Measurements from ENCODE around the gene INPP1. TPM values are rescaled to one million over a fixed set of nuclear protein-coding genes. Genes with fewer than 3 reads are reported as not detected.

INPP1 gene
- polyA plus RNA-seq, 1 of the 3 experiments (the other 2 are of a cell fraction) = 6.4 TPM

DNA sequence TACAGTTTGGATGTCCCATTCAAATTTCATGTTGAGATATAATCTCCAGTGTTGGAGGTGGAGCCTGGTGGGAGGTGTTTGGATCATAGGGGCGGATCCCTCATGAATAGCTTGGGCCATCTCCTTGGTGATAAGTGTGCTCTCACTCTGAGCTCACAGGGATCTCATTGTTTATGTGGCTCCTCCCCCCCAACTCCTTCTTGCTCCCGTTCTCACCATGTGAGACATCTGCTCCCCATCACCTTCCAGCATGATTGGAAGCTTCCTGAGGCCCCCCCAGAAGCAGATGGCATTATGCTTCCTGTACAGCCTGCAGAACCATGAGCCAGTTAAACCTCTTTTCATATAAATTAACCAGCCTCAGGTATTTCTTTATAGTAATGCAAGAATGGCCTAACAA lies 3.0 kb upstream of the INPP1 start:
- DNase-seq = no peak
- no peaks in the 10 kb centered on the region for H3K27me3 ChIP-seq (ENCODE audit: insufficient read depth)
- TF ChIP-seq GABPA (IDR thresholded peaks at IDR 0.05; ENCODE audit: low read depth) (no peak), ELF1 (IDR thresholded peaks at IDR 0.05) (no peak)
- H2AFZ ChIP-seq (ENCODE audit: low read depth) = no peak overlapping the region
- H3K4me2 ChIP-seq = no peak overlapping the region
- H3K4me1 ChIP-seq (ENCODE audit: control insufficient read depth in 1 of 2, insufficient read depth in 2 of 2, low read depth in 1 of 2, low read length in 1 of 2) = peaks cover 4 to 9% of the 10 kb centered on the region in 2 experiments; a peak in 2 of 4 replicates
- H3K27ac ChIP-seq (ENCODE audit: low read depth in 2 of 2, low read length in 1 of 2) = no peak overlapping the region
- peaks cover 9% of the 10 kb centered on the region for H3F3A ChIP-seq (replicated peaks; ENCODE audit: insufficient read depth)
- WGBS (ENCODE audit: low lambda C conversion rate) = 72% methylated on average over 2 of the region's 2 CpGs
- H3K4me3 ChIP-seq (ENCODE audit: low read depth in 2 of 2, low read length in 1 of 2) = no peak overlapping the region
- no peak overlapping the region for H3K9ac ChIP-seq
- no peaks in the 10 kb centered on the region for H3K36me3 ChIP-seq (replicated peaks in 1 of 2; ENCODE audit: control insufficient read depth in 1 of 2, insufficient read depth in 2 of 2, low read length in 1 of 2)
- H3K79me2 ChIP-seq (ENCODE audit: insufficient read depth) = no peaks in the 10 kb centered on the region
- H4K20me1 ChIP-seq (ENCODE audit: insufficient read depth) = no peaks in the 10 kb centered on the region
- ChIA-PET CTCF (interaction anchor here (1.4 kb wide), 1 partner anchor 20 kb away, joined by 3 read pairs; no protein-coding TSS in a partner anchor), POLR2A (no interaction called here)
- no peaks in the 10 kb centered on the region for H3K9me3 ChIP-seq
- no peaks in the 10 kb centered on the region for H3K9me2 ChIP-seq

DNA sequence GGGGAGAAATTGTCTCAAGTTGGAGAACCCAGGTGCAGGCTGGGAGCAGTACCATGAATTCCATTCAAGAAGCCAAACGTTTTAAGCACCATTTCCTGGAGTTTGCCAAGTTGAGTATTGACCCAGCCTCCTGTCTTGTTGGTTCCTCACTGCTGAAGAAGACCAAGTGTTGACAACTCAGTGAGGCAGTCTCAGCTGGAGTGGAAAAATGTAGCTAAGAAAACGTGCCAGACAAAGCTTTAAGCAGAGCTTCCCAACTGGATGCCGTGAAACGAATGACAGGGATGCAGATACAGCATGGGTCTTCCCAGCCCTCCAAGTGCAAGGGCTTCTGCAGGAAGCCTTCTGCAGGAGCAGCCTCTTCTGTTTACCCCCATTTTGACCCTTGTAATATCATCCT lies 778 bp upstream of the INPP1 start:
- no peak for TF ChIP-seq FOXJ3 (CRISPR knock-in tag; IDR thresholded peaks at IDR 0.05)
- TF ChIP-seq GABPA (IDR thresholded peaks at IDR 0.05; ENCODE audit: low read depth) = no peak
- TF ChIP-seq, protein P1, sequence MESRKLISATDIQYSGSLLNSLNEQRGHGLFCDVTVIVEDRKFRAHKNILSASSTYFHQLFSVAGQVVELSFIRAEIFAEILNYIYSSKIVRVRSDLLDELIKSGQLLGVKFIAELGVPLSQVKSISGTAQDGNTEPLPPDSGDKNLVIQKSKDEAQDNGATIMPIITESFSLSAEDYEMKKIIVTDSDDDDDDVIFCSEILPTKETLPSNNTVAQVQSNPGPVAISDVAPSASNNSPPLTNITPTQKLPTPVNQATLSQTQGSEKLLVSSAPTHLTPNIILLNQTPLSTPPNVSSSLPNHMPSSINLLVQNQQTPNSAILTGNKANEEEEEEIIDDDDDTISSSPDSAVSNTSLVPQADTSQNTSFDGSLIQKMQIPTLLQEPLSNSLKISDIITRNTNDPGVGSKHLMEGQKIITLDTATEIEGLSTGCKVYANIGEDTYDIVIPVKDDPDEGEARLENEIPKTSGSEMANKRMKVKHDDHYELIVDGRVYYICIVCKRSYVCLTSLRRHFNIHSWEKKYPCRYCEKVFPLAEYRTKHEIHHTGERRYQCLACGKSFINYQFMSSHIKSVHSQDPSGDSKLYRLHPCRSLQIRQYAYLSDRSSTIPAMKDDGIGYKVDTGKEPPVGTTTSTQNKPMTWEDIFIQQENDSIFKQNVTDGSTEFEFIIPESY (IDR thresholded peaks at IDR 0.05; ENCODE audit: borderline replicate concordance, low read depth) = no peak
- TF ChIP-seq, protein P2, sequence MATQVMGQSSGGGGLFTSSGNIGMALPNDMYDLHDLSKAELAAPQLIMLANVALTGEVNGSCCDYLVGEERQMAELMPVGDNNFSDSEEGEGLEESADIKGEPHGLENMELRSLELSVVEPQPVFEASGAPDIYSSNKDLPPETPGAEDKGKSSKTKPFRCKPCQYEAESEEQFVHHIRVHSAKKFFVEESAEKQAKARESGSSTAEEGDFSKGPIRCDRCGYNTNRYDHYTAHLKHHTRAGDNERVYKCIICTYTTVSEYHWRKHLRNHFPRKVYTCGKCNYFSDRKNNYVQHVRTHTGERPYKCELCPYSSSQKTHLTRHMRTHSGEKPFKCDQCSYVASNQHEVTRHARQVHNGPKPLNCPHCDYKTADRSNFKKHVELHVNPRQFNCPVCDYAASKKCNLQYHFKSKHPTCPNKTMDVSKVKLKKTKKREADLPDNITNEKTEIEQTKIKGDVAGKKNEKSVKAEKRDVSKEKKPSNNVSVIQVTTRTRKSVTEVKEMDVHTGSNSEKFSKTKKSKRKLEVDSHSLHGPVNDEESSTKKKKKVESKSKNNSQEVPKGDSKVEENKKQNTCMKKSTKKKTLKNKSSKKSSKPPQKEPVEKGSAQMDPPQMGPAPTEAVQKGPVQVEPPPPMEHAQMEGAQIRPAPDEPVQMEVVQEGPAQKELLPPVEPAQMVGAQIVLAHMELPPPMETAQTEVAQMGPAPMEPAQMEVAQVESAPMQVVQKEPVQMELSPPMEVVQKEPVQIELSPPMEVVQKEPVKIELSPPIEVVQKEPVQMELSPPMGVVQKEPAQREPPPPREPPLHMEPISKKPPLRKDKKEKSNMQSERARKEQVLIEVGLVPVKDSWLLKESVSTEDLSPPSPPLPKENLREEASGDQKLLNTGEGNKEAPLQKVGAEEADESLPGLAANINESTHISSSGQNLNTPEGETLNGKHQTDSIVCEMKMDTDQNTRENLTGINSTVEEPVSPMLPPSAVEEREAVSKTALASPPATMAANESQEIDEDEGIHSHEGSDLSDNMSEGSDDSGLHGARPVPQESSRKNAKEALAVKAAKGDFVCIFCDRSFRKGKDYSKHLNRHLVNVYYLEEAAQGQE (IDR thresholded peaks at IDR 0.05; ENCODE audit: low read depth, low read length) = no peak
- no peak for TF ChIP-seq MXI1 (IDR thresholded peaks at IDR 0.05; ENCODE audit: low read depth, low read length)
- no peak for TF ChIP-seq CHD2 (IDR thresholded peaks at IDR 0.05; ENCODE audit: low read length, partially characterized antibody)
- Histone ChIP-seq H3K4me1 (ENCODE audit: control insufficient read depth in 1 of 2, insufficient read depth in 2 of 2, low read depth in 1 of 2, low read length in 1 of 2) (peaks cover 4 to 9% of the 10 kb centered on the region in 2 experiments; a peak in 2 of 4 replicates), H3K9me3 (no peaks in the 10 kb centered on the region), H3K4me3 (ENCODE audit: low read depth in 2 of 2, low read length in 1 of 2) (no peak overlapping the region), H4K20me1 (ENCODE audit: insufficient read depth) (no peaks in the 10 kb centered on the region), H3K9me2 (no peaks in the 10 kb centered on the region), H3K27ac (ENCODE audit: low read depth in 2 of 2, low read length in 1 of 2) (no peak overlapping the region), H3K79me2 (ENCODE audit: insufficient read depth) (no peaks in the 10 kb centered on the region), H3K4me2 (no peak overlapping the region), H2AFZ (ENCODE audit: low read depth) (no peak overlapping the region), H3F3A (replicated peaks; ENCODE audit: insufficient read depth) (peaks cover 9% of the 10 kb centered on the region), H3K9ac (no peak overlapping the region), H3K27me3 (ENCODE audit: insufficient read depth) (no peaks in the 10 kb centered on the region), H3K36me3 (replicated peaks in 1 of 2; ENCODE audit: control insufficient read depth in 1 of 2, insufficient read depth in 2 of 2, low read length in 1 of 2) (no peaks in the 10 kb centered on the region)
- 91% methylated on average over 4 of the region's 4 CpGs for WGBS (ENCODE audit: low lambda C conversion rate)
- ChIA-PET POLR2A (no interaction called here), CTCF (interaction anchor here (2.5 to 2.8 kb wide), 2 partner anchors 10 to 169 kb away, joined by 8 to 19 read pairs; no protein-coding TSS in a partner anchor)
- no peak for DNase-seq
